GM13976 (cell line): Measurements from ENCODE around the gene HYDIN.

Experiments used
- DNase-seq: peaks from one replicate; pipeline ENCODE4 v3.0.0; 2012; ENCODE audit warnings: low spot score
- CTCF ChIP-seq: IDR thresholded peaks from 2 replicates; pipeline ENCODE4 v1.5.1; 2012; ENCODE audit warnings: borderline replicate concordance, mild to moderate bottlenecking; ENCODE audit not compliant: insufficient read depth; ENCODE audit errors: extremely low read depth, missing control alignments, control extremely low read depth
- in situ Hi-C: fragments of 300-500 bp; cut with MboI; formaldehyde crosslinking; loops from one replicate; pipeline ENCODE4 v1.12.0; 2022; ENCODE audit warnings: low sequenced_read_pairs, mixed read lengths, inconsistent platforms; ENCODE audit not compliant: unreplicated experiment

Gene HYDIN

GRCh38 chr16:70790815-70791214 is 439.7 kb downstream of the HYDIN start:
- in situ Hi-C loops: no loop called here
- no peak for DNase-seq
- no peak for TF ChIP-seq CTCF

GRCh38 chr16:70789595-70790447 is 440.7 kb downstream of the HYDIN start:
- TF ChIP-seq CTCF: no peak
- DNase-seq: no peak
- in situ Hi-C loops: no loop called here

- in situ Hi-C loops: no loop called here
- no peak for TF ChIP-seq CTCF
- DNase-seq: no peak
Observed at GRCh38 chr16:70788668-70789594, 441.6 kb downstream of the HYDIN start.

- TF ChIP-seq CTCF: no peak
- in situ Hi-C loops: no loop called here
- no peak for DNase-seq
Observed at GRCh38 chr16:70786020-70786755, 444.3 kb downstream of the HYDIN start.

- in situ Hi-C loops: no loop called here
- TF ChIP-seq CTCF: no peak
- no peak for DNase-seq
Observed at GRCh38 chr16:70784692-70785555, 445.6 kb downstream of the HYDIN start.
